HCT116 (cell line): ENCODE results near the gene NLRP10. TPM values are rescaled to one million over a fixed set of nuclear protein-coding genes. Genes with fewer than 3 reads are reported as not detected.

Source experiments
- ATAC-seq: fragments of 200-7000 bp; cut with Tn5 transposase; 2 replicates; pipeline ENCODE4 v1.9.1; 2020; ENCODE audit warnings: mild to moderate bottlenecking, moderate library complexity
- BruUV-seq: library from RNA; stranded (reverse); fragments of 400-500 nt; replicated peaks from 2 replicates; lab custom pipeline; 2021; lab: Mats Ljungman, UMichigan
- CTCF ChIA-PET: fragments of 300-600 bp; sonication (Branson Sonifier 250); formaldehyde crosslinking; loops from one replicate; lab custom pipeline; 2021; ENCODE audit warnings: antibody characterized with exemption; lab: Charles Lee
- POLR2A ChIA-PET: fragments of 300-600, 350-600 bp; sonication (Branson Sonifier 250); formaldehyde crosslinking; loops from one replicate; lab custom pipeline; 2021; ENCODE audit warnings: antibody characterized with exemption; lab: Charles Lee
- RAD21 ChIA-PET, 2 experiments: fragments of 300-600 bp; sonication (Branson Sonifier 250); formaldehyde crosslinking; loops; one replicate each; lab custom pipeline; 2023; ENCODE audit warnings: low total read pairs in 2 of 2; ENCODE audit not compliant: uncharacterized antibody in 2 of 2, unreplicated experiment in 2 of 2, low non-redundant PET in 1 of 2; lab: Charles Lee
- DNase-seq: peaks from one replicate; pipeline ENCODE4 v3.0.0-alpha.2; 2010; ENCODE audit warnings: low read depth, low spot score
- H2AFZ ChIP-seq: fragments of 200-600 bp; shearing (Covaris generic), sonication (generic); 2 replicates; pipeline ENCODE4 v1.6.1; 2017; ENCODE audit warnings: low read depth, mixed run types, mixed read lengths, antibody characterized with exemption, low read length; ENCODE audit not compliant: poor library complexity, severe bottlenecking
- H3K27ac ChIP-seq: 2 replicates; pipeline ENCODE4 v1.5.1; 2012; ENCODE audit warnings: low read depth, low read length
- H3K27me3 ChIP-seq: fragments of 200-600 bp; sonication (generic); 2 replicates; pipeline ENCODE4 v1.6.1; 2016; ENCODE audit warnings: mixed run types, low read length, mixed read lengths; ENCODE audit not compliant: insufficient read depth
- H3K36me3 ChIP-seq, 2 experiments: fragments of 200-500 bp in 1 of 2; fragments of 200-600 bp in 1 of 2; sonication (Bioruptor generic) in 1 of 2; sonication (generic) in 1 of 2; 2 replicates each; pipeline versions ENCODE4 v1.5.1 to v1.6.1; 2014 to 2016; ENCODE audit warnings: low read length in 2 of 2, inconsistent platforms in 1 of 2, mixed read lengths in 1 of 2, mixed run types in 1 of 2; ENCODE audit not compliant: insufficient read depth in 2 of 2, control insufficient read depth in 1 of 2
- H3K4me1 ChIP-seq, 2 experiments: fragments of 200-600 bp in 1 of 2; sonication (generic) in 1 of 2; 2 replicates each; pipeline versions ENCODE4 v1.5.1 to v1.6.1; 2012 to 2017; ENCODE audit warnings: low read length in 2 of 2, inconsistent platforms in 1 of 2, mild to moderate bottlenecking in 1 of 2, mixed read lengths in 1 of 2, mixed run types in 1 of 2, moderate library complexity in 1 of 2; ENCODE audit not compliant: insufficient read depth in 2 of 2, control insufficient read depth in 1 of 2
- H3K4me2 ChIP-seq: fragments of 200-600 bp; sonication (generic); 2 replicates; pipeline ENCODE4 v1.6.1; 2017; ENCODE audit warnings: mixed run types, low read length, mixed read lengths
- H3K4me3 ChIP-seq, 2 experiments: fragments of 200-600 bp in 1 of 2; sonication (generic) in 1 of 2; replicated peaks in 1 of 2; 2 replicates each; pipeline ENCODE4 v1.5.1; 2011 to 2016; ENCODE audit warnings: low read length in 2 of 2, control low read depth in 1 of 2, low read depth in 1 of 2, mild to moderate bottlenecking in 1 of 2, mixed read lengths in 1 of 2, mixed run types in 1 of 2
- H3K79me2 ChIP-seq: fragments of 200-600 bp; sonication (generic); 2 replicates; pipeline ENCODE4 v1.6.1; 2017; ENCODE audit warnings: mild to moderate bottlenecking, mixed run types, low read length, moderate library complexity, mixed read lengths; ENCODE audit not compliant: insufficient read depth
- H3K9ac ChIP-seq: fragments of 200-600 bp; sonication (generic); 2 replicates; pipeline ENCODE4 v1.6.1; 2016; ENCODE audit warnings: low read length, mixed read lengths
- H3K9me2 ChIP-seq: fragments of 200-600 bp; sonication (generic), shearing (Covaris generic); 2 replicates; pipeline ENCODE4 v1.6.1; 2017; ENCODE audit warnings: mixed run types, mild to moderate bottlenecking, moderate library complexity; ENCODE audit not compliant: insufficient read depth
- H3K9me3 ChIP-seq, 2 experiments: fragments of 200-500 bp in 1 of 2; fragments of 200-600 bp in 1 of 2; sonication (Bioruptor generic) in 1 of 2; sonication (generic) in 1 of 2; 2 replicates each; pipeline ENCODE4 v1.6.1; 2014 to 2017; ENCODE audit warnings: low read length in 2 of 2, mixed read lengths in 2 of 2, inconsistent platforms in 1 of 2, low read depth in 1 of 2, mild to moderate bottlenecking in 1 of 2, mixed run types in 1 of 2, moderate library complexity in 1 of 2; ENCODE audit not compliant: control insufficient read depth in 1 of 2, insufficient read depth in 1 of 2
- H4K20me1 ChIP-seq: fragments of 200-600 bp; sonication (generic), shearing (Covaris generic); 2 replicates; pipeline ENCODE4 v1.6.1; 2017; ENCODE audit warnings: mixed run types, mild to moderate bottlenecking, moderate library complexity; ENCODE audit not compliant: insufficient read depth
- CBX3 ChIP-seq: IDR thresholded peaks from 2 replicates; pipeline ENCODE4 v1.6.1; 2012; ENCODE audit warnings: low read depth
- EGR1 ChIP-seq: IDR thresholded peaks from 2 replicates; pipeline ENCODE4 v1.6.1; 2012; ENCODE audit warnings: low read depth
- ELF1 ChIP-seq: IDR thresholded peaks from 2 replicates; pipeline ENCODE4 v1.6.1; 2012; ENCODE audit warnings: low read depth, borderline replicate concordance
- EZH2 ChIP-seq: fragments of 200-600 bp; sonication (generic); IDR thresholded peaks from 2 replicates; pipeline ENCODE4 v1.6.1; 2017; ENCODE audit warnings: antibody characterized with exemption, mixed run types
- EZH2phosphoT487 ChIP-seq: fragments of 200-600 bp; IDR thresholded peaks from 2 replicates; pipeline ENCODE4 v1.6.1; 2018; ENCODE audit warnings: antibody characterized with exemption, borderline replicate concordance
- FOSL1 ChIP-seq: IDR thresholded peaks from 2 replicates; pipeline ENCODE4 v1.6.1; 2012; ENCODE audit warnings: low read depth
- POLR2A ChIP-seq: IDR thresholded peaks from 2 replicates; pipeline ENCODE4 v1.7.0; 2011; ENCODE audit warnings: borderline replicate concordance; ENCODE audit not compliant: insufficient read depth, insufficient read length; ENCODE audit errors: extremely low read depth
- POLR2AphosphoS5 ChIP-seq: IDR thresholded peaks from 2 replicates; pipeline ENCODE4 v1.6.1; 2011; ENCODE audit warnings: mild to moderate bottlenecking, low read depth, low read length, moderate library complexity
- RAD21 ChIP-seq: IDR thresholded peaks from 2 replicates; pipeline ENCODE4 v1.6.1; 2012; ENCODE audit warnings: low read depth, mild to moderate bottlenecking
- SIN3A ChIP-seq: IDR thresholded peaks from 2 replicates; pipeline ENCODE4 v1.6.1; 2012; ENCODE audit warnings: low read depth
- SRF ChIP-seq: IDR thresholded peaks from 2 replicates; pipeline ENCODE4 v1.6.1; 2012; ENCODE audit warnings: low read depth
- TCF7L2 ChIP-seq: IDR thresholded peaks from 2 replicates; pipeline ENCODE4 v1.7.0; 2011; ENCODE audit warnings: borderline replicate concordance, inconsistent platforms; ENCODE audit not compliant: insufficient read depth, insufficient read length; ENCODE audit errors: extremely low read depth
- ZFX ChIP-seq: fragments of 450-650 bp; IDR thresholded peaks from 2 replicates; pipeline ENCODE4 v1.6.1; 2017
- intact Hi-C: fragments of 100-400 bp; cut with micrococcal nuclease; formaldehyde crosslinking; loops from 2 replicates; pipeline ENCODE4 v1.10.0; 2022
- total RNA-seq: library from RNA; stranded (reverse); gene quantifications from one replicate; pipeline ENCODE4 v1.2.1, GENCODE V29; 2021; ENCODE audit not compliant: unreplicated experiment
- TF ChIP-seq, protein P1 (sequence below): IDR thresholded peaks from 2 replicates; pipeline ENCODE4 v1.6.1; 2012
- TF ChIP-seq, protein P2 (sequence below): IDR thresholded peaks from 2 replicates; pipeline ENCODE4 v1.6.1; 2011; ENCODE audit warnings: mild to moderate bottlenecking, low read length, moderate library complexity; ENCODE audit not compliant: insufficient replicate concordance; ENCODE audit errors: extremely low read depth
- TF ChIP-seq, protein P3 (sequence below): IDR thresholded peaks from 2 replicates; pipeline ENCODE4 v1.6.1; 2012

The NLRP10 gene
- total RNA-seq, 1 experiment from 2014 or later, result not detected

DNA sequence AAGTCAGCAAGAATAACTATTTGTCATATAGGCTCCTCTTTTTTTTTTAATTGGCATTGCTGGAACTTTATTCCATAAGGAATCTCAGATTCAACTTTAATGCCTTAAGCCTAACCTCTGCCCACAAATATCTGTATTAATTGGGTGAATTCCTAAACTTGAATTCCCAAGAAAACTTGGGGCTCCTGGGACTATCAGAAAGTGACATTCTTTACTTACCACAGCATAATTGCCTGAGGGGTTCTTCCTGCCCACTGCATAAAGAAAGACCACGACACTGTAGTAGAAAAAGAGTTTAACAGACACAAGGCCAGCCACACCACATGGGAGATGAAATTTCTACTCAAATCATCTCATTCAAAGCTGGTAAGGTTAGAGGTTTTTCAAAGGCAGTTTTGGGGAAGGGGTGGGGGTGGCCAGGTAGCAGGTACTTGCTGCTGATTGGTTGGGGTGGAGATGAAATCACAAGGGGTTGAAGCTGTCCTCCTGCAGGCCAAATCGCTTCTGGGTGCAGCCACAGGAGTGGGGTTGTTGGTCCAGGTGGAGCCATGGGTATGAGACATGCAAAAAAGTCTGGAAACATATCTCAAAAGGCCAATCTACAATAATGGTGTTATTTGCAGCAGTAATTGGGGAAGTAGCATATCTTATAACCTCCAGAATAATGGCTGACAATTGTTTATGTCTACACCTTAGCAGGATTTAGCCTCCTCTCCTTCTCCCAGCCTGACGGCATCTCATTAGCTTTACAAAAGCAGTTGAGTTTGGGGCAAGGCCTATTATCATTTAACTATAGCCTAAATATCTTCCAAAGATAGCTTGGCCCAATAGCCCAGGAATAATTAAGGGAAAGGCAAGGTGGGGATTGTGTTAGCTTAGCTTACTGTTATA is 4.8 kb upstream of the NLRP10 start:
- H3K27ac ChIP-seq, result no peak overlapping the region
- intact Hi-C loops, result no loop called here
- H3K9me3 ChIP-seq, result no peaks in the 10 kb centered on the region
- H3K4me1 ChIP-seq, result no peaks in the 10 kb centered on the region
- CTCF ChIA-PET, result interaction anchor here (1.0 kb wide), 1 partner anchor 77 kb away, joined by 3 read pairs; no protein-coding TSS in a partner anchor
- no peaks in the 10 kb centered on the region for H3K9me2 ChIP-seq
- ATAC-seq, result no peak
- H3K27me3 ChIP-seq, result peaks cover 37% of the 10 kb centered on the region; the same call in 1 of the 2 replicates
- POLR2A ChIA-PET, result no interaction called here
- H4K20me1 ChIP-seq, result no peaks in the 10 kb centered on the region
- BruUV-seq, result no TSS peak
- no peak overlapping the region for H2AFZ ChIP-seq
- H3K4me3 ChIP-seq, result no peak overlapping the region
- no peak overlapping the region for H3K4me2 ChIP-seq
- H3K79me2 ChIP-seq, result no peaks in the 10 kb centered on the region
- H3K9ac ChIP-seq, result no peak overlapping the region
- H3K36me3 ChIP-seq, result no peaks in the 10 kb centered on the region
- TF ChIP-seq POLR2AphosphoS5, result no peak
- TF ChIP-seq, protein P1, sequence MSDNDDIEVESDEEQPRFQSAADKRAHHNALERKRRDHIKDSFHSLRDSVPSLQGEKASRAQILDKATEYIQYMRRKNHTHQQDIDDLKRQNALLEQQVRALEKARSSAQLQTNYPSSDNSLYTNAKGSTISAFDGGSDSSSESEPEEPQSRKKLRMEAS, result no peak
- TF ChIP-seq SRF, result no peak
- TF ChIP-seq, protein P2, sequence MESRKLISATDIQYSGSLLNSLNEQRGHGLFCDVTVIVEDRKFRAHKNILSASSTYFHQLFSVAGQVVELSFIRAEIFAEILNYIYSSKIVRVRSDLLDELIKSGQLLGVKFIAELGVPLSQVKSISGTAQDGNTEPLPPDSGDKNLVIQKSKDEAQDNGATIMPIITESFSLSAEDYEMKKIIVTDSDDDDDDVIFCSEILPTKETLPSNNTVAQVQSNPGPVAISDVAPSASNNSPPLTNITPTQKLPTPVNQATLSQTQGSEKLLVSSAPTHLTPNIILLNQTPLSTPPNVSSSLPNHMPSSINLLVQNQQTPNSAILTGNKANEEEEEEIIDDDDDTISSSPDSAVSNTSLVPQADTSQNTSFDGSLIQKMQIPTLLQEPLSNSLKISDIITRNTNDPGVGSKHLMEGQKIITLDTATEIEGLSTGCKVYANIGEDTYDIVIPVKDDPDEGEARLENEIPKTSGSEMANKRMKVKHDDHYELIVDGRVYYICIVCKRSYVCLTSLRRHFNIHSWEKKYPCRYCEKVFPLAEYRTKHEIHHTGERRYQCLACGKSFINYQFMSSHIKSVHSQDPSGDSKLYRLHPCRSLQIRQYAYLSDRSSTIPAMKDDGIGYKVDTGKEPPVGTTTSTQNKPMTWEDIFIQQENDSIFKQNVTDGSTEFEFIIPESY, result no peak
- TF ChIP-seq, protein P3, sequence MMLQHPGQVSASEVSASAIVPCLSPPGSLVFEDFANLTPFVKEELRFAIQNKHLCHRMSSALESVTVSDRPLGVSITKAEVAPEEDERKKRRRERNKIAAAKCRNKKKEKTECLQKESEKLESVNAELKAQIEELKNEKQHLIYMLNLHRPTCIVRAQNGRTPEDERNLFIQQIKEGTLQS, result no peak
- TF ChIP-seq FOSL1, result no peak
- TF ChIP-seq EZH2, result no peak
- no peak for TF ChIP-seq ELF1
- no peak for TF ChIP-seq CBX3
- TF ChIP-seq TCF7L2, result no peak
- TF ChIP-seq EGR1, result no peak
- no peak for TF ChIP-seq RAD21
- TF ChIP-seq SIN3A, result no peak
- TF ChIP-seq EZH2phosphoT487, result no peak
- TF ChIP-seq ZFX, result no peak
- TF ChIP-seq POLR2A, result no peak
- RAD21 ChIA-PET, result no interaction called here
- DNase-seq, result no peak
